ENCODE data around the gene CASKIN1. TPM values are rescaled to one million over a fixed set of nuclear protein-coding genes. Genes with fewer than 3 reads are reported as not detected.

The CASKIN1 gene
- total and polyA plus RNA-seq, 2 of the 8 experiments (the other 6 are each of a cell fraction or from before 2014, with no cell fraction given), result 1.2 to 6.4 TPM

GRCh38 chr16:2149630-2150417, 46.6 kb downstream of the CASKIN1 start (continued):
- TF ChIP-seq TAF1 (IDR thresholded peaks at IDR 0.05; ENCODE audit: low read depth, low read length) (0 out of 2 replicates have a peak, but pooled peaks have one; percentile 11), POLR2AphosphoS5 (IDR thresholded peaks at IDR 0.05; ENCODE audit: low read depth, low read length) (peak; percentile 76), POLR2A (IDR thresholded peaks at IDR 0.05; ENCODE audit: control extremely low read depth in 1 of 2, low read depth in 2 of 2, low read length in 2 of 2) (peak in 1 of 2 experiments; percentile 20; a peak in 1 of 3 replicates), TAF7 (optimal IDR thresholded peaks at IDR 0.05; ENCODE audit: borderline replicate concordance, low read depth, low read length) (no peak)

Measured in H1 (cell line).